HEK293T (cell line): ENCODE measurements around the gene MAP3K8.

Experiments
- ARNT ChIP-seq: fragments of 450-650 bp; IDR thresholded peaks from 2 replicates; pipeline ENCODE4 v1.6.1; 2017; ENCODE audit warnings: mild to moderate bottlenecking
- BHLHE40 ChIP-seq: fragments of 450-650 bp; IDR thresholded peaks from 2 replicates; pipeline ENCODE4 v1.6.1; 2016; ENCODE audit warnings: mild to moderate bottlenecking, moderate library complexity, borderline replicate concordance
- CTBP1 ChIP-seq: fragments of 450-650 bp; IDR thresholded peaks from 2 replicates; pipeline ENCODE4 v1.6.1; 2016; ENCODE audit warnings: borderline replicate concordance
- ELF4 ChIP-seq: fragments of 450-650 bp; IDR thresholded peaks from 2 replicates; pipeline ENCODE4 v1.6.1; 2017; ENCODE audit warnings: antibody characterized with exemption
- FOXA1 ChIP-seq: fragments of 450-650 bp; IDR thresholded peaks from 2 replicates; pipeline ENCODE4 v1.6.1; 2016; ENCODE audit warnings: mild to moderate bottlenecking
- FOXK2 ChIP-seq: fragments of 450-650 bp; IDR thresholded peaks from 2 replicates; pipeline ENCODE4 v1.6.1; 2016; ENCODE audit warnings: mild to moderate bottlenecking
- FOXM1 ChIP-seq: fragments of 450-650 bp; IDR thresholded peaks from 2 replicates; pipeline ENCODE4 v1.6.1; 2017; ENCODE audit warnings: mild to moderate bottlenecking, borderline replicate concordance
- HDGF ChIP-seq: fragments of 450-650 bp; IDR thresholded peaks from 2 replicates; pipeline ENCODE4 v1.6.1; 2017; ENCODE audit warnings: antibody characterized with exemption, borderline replicate concordance
- L3MBTL2 ChIP-seq: fragments of 450-650 bp; conservative IDR thresholded peaks from 2 replicates; pipeline ENCODE4 v1.6.1; 2016; ENCODE audit warnings: mild to moderate bottlenecking
- LEF1 ChIP-seq: fragments of 450-650 bp; IDR thresholded peaks from 2 replicates; pipeline ENCODE4 v1.6.1; 2017; ENCODE audit warnings: mild to moderate bottlenecking, borderline replicate concordance
- NFRKB ChIP-seq: fragments of 450-650 bp; IDR thresholded peaks from 2 replicates; pipeline ENCODE4 v1.6.1; 2016; ENCODE audit warnings: mild to moderate bottlenecking, moderate library complexity
- PKNOX1 ChIP-seq: fragments of 450-650 bp; IDR thresholded peaks from 2 replicates; pipeline ENCODE4 v1.6.1; 2016
- SP1 ChIP-seq: fragments of 450-650 bp; IDR thresholded peaks from 2 replicates; pipeline ENCODE4 v1.6.1; 2017
- SUZ12 ChIP-seq: fragments of 450-650 bp; IDR thresholded peaks from 2 replicates; pipeline ENCODE4 v1.6.1; 2016; ENCODE audit warnings: mild to moderate bottlenecking

- TF ChIP-seq FOXM1 (no peak), FOXA1 (no peak), ARNT (no peak), SP1 (no peak), FOXK2 (no peak), CTBP1 (no peak), HDGF (no peak), NFRKB (no peak), BHLHE40 (no peak), ELF4 (no peak), PKNOX1 (no peak), LEF1 (no peak), SUZ12 (no peak), L3MBTL2 (no peak)
Measured at GRCh38 chr10:30412901-30413300, 21.1 kb upstream of the MAP3K8 start.
